Measurements from ENCODE around the gene MMP15.

The MMP15 gene

GRCh38 chr16:58082381-58082780 is 56.8 kb downstream of the MMP15 start:
- DNase-seq (ENCODE audit: extremely low read depth, low read depth) = no peak
- TF ChIP-seq CTCF (IDR thresholded peaks at IDR 0.05; ENCODE audit: low read depth, low read length, missing control alignments) = no peak

DNA sequence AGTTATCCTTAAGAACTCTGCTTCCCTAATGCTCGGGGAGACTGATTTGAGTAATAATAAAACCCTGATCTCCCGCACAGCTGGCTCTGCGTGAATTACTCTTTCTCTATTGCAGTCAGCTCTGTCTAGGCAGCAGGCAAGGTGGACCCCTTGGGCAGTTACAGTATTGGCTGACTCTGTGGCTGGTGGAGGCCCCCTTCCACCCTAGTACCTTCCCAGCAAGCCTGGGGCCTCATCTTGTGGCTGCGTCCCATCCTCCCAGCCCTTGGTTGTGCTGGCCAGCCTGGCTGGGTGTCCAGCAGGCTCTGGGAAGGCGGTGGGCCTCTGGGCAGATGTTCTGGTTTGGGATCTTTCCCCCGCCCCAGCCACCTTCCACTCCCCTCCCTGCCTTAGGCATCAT is 59.1 kb downstream of the MMP15 start:
- TF ChIP-seq CTCF (IDR thresholded peaks at IDR 0.05; ENCODE audit: low read depth, low read length, missing control alignments) = no peak
- H3K4me3 ChIP-seq (replicated peaks; ENCODE audit: low read depth, low read length) = no peak overlapping the region
- DNase-seq (ENCODE audit: extremely low read depth, low read depth) = no peak

More at GRCh38 chr16:58082381-58082780, 56.8 kb downstream of the MMP15 start:
- no peak overlapping the region for H3K4me3 ChIP-seq (replicated peaks; ENCODE audit: low read depth, low read length)

DNA sequence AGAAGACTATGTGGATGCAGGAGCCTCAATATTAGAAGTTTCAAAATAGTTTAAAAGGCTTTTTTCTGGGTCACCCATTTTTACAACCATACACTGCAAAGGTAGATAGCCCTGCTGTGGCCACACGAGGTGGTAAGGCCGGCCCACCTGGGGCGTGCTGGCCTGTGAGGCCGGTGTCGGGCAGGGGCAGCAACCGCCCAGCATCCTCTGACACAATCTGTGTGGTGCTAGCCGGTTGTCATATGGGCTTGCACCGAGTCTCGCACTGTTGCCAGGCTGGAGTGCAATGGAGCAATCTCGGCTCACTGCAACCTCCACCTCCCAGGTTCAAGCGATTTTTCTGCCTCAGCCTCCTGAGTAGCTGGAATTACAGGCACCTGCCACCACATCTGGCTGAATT is 59.6 kb downstream of the MMP15 start:
- no peak overlapping the region for H3K4me3 ChIP-seq (replicated peaks; ENCODE audit: low read depth, low read length)
- no peak for TF ChIP-seq CTCF (IDR thresholded peaks at IDR 0.05; ENCODE audit: low read depth, low read length, missing control alignments)
- DNase-seq (ENCODE audit: extremely low read depth, low read depth) = no peak

DNA sequence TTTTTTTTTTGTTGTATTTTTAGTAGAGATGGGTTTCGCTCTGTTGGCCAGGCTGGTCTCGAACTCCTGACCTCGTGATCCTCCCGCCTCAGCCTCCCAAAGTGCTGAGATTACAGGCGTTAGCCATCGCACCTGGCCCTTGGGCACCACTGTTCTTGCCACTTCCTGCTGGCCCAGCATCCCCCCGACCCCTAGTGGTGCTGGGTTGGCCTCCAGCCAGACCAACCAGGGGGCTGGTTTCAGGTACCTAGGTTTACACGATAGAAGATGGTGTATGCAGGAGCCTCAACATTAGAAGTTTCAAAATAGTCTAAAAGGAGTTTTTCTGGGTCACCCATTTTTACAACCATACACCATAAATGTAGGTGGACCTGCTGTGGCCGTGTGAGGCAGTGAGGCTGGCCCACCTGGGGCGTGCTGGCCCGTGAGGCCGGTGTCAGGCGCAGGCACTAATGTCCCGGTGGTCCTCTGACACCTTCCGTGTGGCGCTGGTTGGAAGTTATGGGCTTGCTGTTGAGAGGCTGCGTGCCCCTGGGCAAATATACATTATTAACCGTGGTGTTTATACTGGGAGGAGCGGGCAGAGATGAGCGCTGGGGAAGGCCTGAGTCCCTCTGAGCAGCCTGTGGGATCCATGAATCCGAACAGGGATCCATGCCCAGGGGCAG is 60.2 kb downstream of the MMP15 start:
- no peak for TF ChIP-seq CTCF (IDR thresholded peaks at IDR 0.05; ENCODE audit: low read depth, low read length, missing control alignments)

DNA sequence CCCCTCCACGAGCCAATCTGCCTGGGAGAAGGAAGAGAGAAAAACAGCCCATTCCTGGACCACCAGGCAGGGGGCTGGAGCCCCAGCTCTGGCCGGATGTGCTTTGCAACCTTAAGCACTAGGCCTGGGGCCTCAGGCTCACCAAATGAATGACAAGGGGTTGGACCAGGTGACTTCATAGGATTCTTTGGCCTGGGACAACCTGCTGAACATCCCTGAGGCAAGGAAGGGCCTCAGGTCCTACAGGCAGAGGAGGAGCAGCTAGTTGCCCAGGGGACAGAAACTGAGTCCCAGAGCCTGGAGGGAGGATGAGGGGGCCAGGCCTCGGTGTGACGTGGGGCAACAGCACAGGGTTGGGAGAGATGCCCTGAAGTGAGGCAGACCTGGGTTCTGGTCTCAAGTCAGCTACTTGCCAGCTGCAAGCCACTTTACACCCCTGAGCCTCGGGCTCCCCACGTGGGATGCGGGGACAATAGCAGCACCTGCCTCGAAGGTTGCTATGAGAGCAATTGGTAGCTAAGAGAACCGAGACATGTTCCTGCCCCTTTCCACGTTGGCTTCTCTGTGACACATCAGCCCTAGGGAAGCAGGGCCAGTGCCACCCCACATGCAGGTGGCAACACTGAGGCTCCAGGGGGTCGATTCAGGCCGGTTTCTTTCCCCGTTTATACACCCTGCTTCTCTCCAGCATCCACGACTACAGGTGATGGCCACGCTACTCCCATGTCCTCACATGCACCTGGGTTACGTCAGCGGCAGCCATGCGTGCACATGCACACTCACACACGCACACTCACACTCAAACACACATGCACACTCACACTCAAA is 61.0 kb downstream of the MMP15 start:
- TF ChIP-seq CTCF (IDR thresholded peaks at IDR 0.05; ENCODE audit: low read depth, low read length, missing control alignments) = no peak
- DNase-seq (ENCODE audit: extremely low read depth, low read depth) = no peak
- H3K4me3 ChIP-seq (replicated peaks; ENCODE audit: low read depth, low read length) = no peak overlapping the region

More for the DNA sequence above, 60.2 kb downstream of the MMP15 start:
- H3K4me3 ChIP-seq (replicated peaks; ENCODE audit: low read depth, low read length) = no peak overlapping the region
- DNase-seq (ENCODE audit: extremely low read depth, low read depth) = no peak

DNA sequence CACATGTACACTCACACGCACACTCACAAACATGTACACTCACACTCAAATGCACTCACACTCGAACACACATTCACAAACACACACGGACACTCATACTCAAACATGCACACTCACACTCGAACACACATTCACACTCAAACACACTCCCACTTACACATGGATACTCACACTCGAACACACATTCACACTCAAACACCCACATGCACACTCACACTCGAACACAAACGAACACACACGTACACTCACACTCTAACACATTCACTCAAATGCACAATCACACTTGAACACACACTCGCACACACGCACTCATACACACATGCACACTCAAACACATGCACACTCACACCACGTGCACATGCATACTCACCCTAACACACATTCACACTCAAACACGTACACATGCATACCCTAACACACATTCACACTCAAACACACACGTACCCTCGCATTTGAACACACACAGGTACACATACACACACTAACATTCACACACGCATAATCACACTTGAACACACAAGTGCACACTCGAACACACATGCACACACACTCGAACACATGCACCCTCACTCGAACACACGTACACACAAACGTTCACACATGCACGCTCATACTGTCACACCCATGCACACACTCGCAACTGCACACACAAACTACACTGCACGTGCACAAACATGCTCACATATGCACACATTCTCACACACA is 61.8 kb downstream of the MMP15 start:
- no peak for TF ChIP-seq CTCF (IDR thresholded peaks at IDR 0.05; ENCODE audit: low read depth, low read length, missing control alignments)
- H3K4me3 ChIP-seq (replicated peaks; ENCODE audit: low read depth, low read length) = no peak overlapping the region
- no peak for DNase-seq (ENCODE audit: extremely low read depth, low read depth)
